Adrenal gland (tissue), 12 donors: ENCODE measurements around the gene AJM1. TPM values are rescaled to one million over a fixed set of nuclear protein-coding genes. Genes with fewer than 3 reads are reported as not detected.

Source experiments
- DNase-seq, 7 donors: peaks; one replicate each; pipeline ENCODE4 v3.0.0-alpha.2; 2019 to 2020
- H3K27ac ChIP-seq, 5 donors: fragments of 200-600 bp; sonication (generic) in 4 of 5; 1 replicate in 3 of 5; 2 replicates in 2 of 5; pipeline versions ENCODE4 v1.5.1 to v1.8.0; 2016 to 2020; ENCODE audit warnings: mild to moderate bottlenecking in 1 of 5
- H3K27me3 ChIP-seq: fragments of 200-600 bp; 2 replicates; pipeline ENCODE4 v1.8.0; 2021
- H3K36me3 ChIP-seq, 2 donors: fragments of 200-600 bp; replicated peaks in 1 of 2; 1 replicate in 1 of 2; 2 replicates in 1 of 2; pipeline versions ENCODE4 v1.5.1 to v1.8.0; 2018 to 2022
- H3K4me1 ChIP-seq, 2 donors: fragments of 200-600 bp; replicated peaks in 1 of 2; 1 replicate in 1 of 2; 2 replicates in 1 of 2; pipeline versions ENCODE4 v1.5.1 to v1.8.0; 2018 to 2021
- H3K4me3 ChIP-seq, 4 donors: fragments of 200-600 bp; sonication (generic) in 3 of 4; one replicate each; pipeline ENCODE4 v1.5.1; 2016 to 2018
- H3K9me3 ChIP-seq, 3 donors: fragments of 200-600 bp; sonication (generic) in 1 of 3; replicated peaks in 1 of 3; 1 replicate in 2 of 3; 2 replicates in 1 of 3; pipeline versions ENCODE4 v1.5.1 to v1.8.0; 2016 to 2021
- CTCF ChIP-seq, 6 experiments: fragments of 450-650 bp in 4 of 6; fragments of 200-600 bp in 2 of 6; sonication (generic) in 1 of 6; IDR thresholded peaks; 1 replicate in 5 of 6; 2 replicates in 1 of 6; pipeline versions ENCODE4 v1.5.1 to v1.8.0; 2016 to 2021; ENCODE audit warnings: antibody characterized with exemption in 6 of 6, mild to moderate bottlenecking in 2 of 6, moderate library complexity in 1 of 6
- POLR2A ChIP-seq, 2 donors: fragments of 450-650 bp; IDR thresholded peaks; one replicate each; pipeline ENCODE4 v1.6.1; 2017; ENCODE audit warnings: antibody characterized with exemption in 2 of 2, mild to moderate bottlenecking in 2 of 2, moderate library complexity in 1 of 2
- WGBS, 4 donors: extraction: QIAGEN DNeasy Blood & Tissue Kit in 2 of 4; methylation state at CpG; one replicate each; pipeline versions ENCODE4 v1.1.5 to v1.1.7; 2013 to 2017; 5-methylcytosine and 5-hydroxymethylcytosine counted together
- intact Hi-C, 2 donors: fragments of 100-400 bp; cut with DNase I; formaldehyde crosslinking; loops; one replicate each; pipeline versions ENCODE4 v1.14.1 to v1.15.0; 2022 to 2023
- polyA plus RNA-seq, 3 donors: library from polyadenylated mRNA; stranded (reverse); fragments of 200-250 nt in 2 of 3; fragments of 350-450 nt in 1 of 3; fragmentation: Illumina TruSeq in 1 of 3; extraction: RNeasy Lipid Tissue Mini Kit (QIAGEN cat#74804) in 1 of 3; gene quantifications; one replicate each; pipeline ENCODE4 v1.2.3, GENCODE V29; 2013 to 2014
- total RNA-seq, 9 donors: library from RNA; depleted of rRNA in 4 of 9; stranded (reverse); fragments of >200 nt in 4 of 9; fragments of 120-200 nt in 1 of 9; fragmentation: NEBNext Ultra II Directional in 1 of 9; extraction: Animal tissue kit (Norgen Biotek cat#: 25700) in 1 of 9; gene quantifications; one replicate each; pipeline versions ENCODE4 v1.1.0 to v1.2.4, GENCODE V29; 2013 to 2023
- donor health status: healthy with polysubstance abuse.
- donor health status: Bipolar disorder and iron deficiency.
- donor health status: DM: yes; HTN: yes; CAD: no.
- donor health status: DM: no; HTN: no; CAD: no.
- donor health status: DM: no; HTN: no; CAD: no.
- donor health status: DM: yes; HTN: yes; CAD: no.

AJM1 gene
- total and polyA plus RNA-seq, 12 donors: 0.33 to 13.7 (median 3.3) TPM

- intact Hi-C loops: loop anchor here in 1 of 2 donors (10.0 kb wide), 1 partner anchor 87 kb away; the partner anchor contains the start of genes C8G and FBXW5
Observed at GRCh38 chr9:136857581-136858412, 15.5 kb downstream of the AJM1 start.

GRCh38 chr9:136858452-136858843 lies 16.2 kb downstream of the AJM1 start:
- no peaks in the 10 kb centered on the region for H3K9me3 ChIP-seq
- H3K4me3 ChIP-seq: no peak overlapping the region
- peaks cover 0 to 31% of the 10 kb centered on the region in 2 donors for H3K36me3 ChIP-seq
- H3K4me1 ChIP-seq: peaks cover 7 to 12% of the 10 kb centered on the region in 2 donors
- H3K27ac ChIP-seq: peak overlapping the region in 2 of 5 donors; percentile 70 to 84
- WGBS, 4 donors: 92 to 95% (median 95%) methylated on average over 7 to 15 of the region's 15 CpGs; no CpG with 5 or more reads in 1 of the 4 donors
- no peak for TF ChIP-seq CTCF (IDR thresholded peaks at IDR 0.05)
- TF ChIP-seq POLR2A (IDR thresholded peaks at IDR 0.05): no peak
- DNase-seq: peak in 1 of 7 donors; percentile 29
- H3K27me3 ChIP-seq: no peaks in the 10 kb centered on the region
- intact Hi-C loops: loop anchor here in 1 of 2 donors (10.0 kb wide), 1 partner anchor 86 kb away; the partner anchor contains the start of genes C8G and FBXW5

More at GRCh38 chr9:136857581-136858412, 15.5 kb downstream of the AJM1 start:
- Histone ChIP-seq H3K4me3 (no peak overlapping the region), H3K27ac (no peak overlapping the region), H3K4me1 (peaks cover 7 to 12% of the 10 kb centered on the region in 2 donors), H3K9me3 (no peaks in the 10 kb centered on the region), H3K36me3 (peaks cover 0 to 24% of the 10 kb centered on the region in 2 donors), H3K27me3 (no peaks in the 10 kb centered on the region)
- 70 to 83% (median 79%) methylated on average over 2 to 28 of the region's 29 CpGs for WGBS, 4 donors
- DNase-seq: peak in 4 of 7 donors; percentile 20 to 56 (median 27)
- no peak for TF ChIP-seq POLR2A (IDR thresholded peaks at IDR 0.05)
- TF ChIP-seq CTCF (IDR thresholded peaks at IDR 0.05): no peak

- intact Hi-C loops: loop anchor here in 1 of 2 donors (10.0 kb wide), 1 partner anchor 86 kb away; the partner anchor contains the start of genes C8G and FBXW5
Observed at GRCh38 chr9:136858844-136859757, 16.8 kb downstream of the AJM1 start.

More at GRCh38 chr9:136858844-136859757, 16.8 kb downstream of the AJM1 start:
- TF ChIP-seq POLR2A (IDR thresholded peaks at IDR 0.05) (no peak), CTCF (IDR thresholded peaks at IDR 0.05) (no peak)
- peaks cover 7 to 13% of the 10 kb centered on the region in 2 donors for H3K4me1 ChIP-seq
- H3K36me3 ChIP-seq: peaks cover 0 to 35% of the 10 kb centered on the region in 2 donors
- no peak overlapping the region for H3K4me3 ChIP-seq
- H3K27me3 ChIP-seq: no peaks in the 10 kb centered on the region
- H3K9me3 ChIP-seq: no peaks in the 10 kb centered on the region
- 40 to 63% (median 47%) methylated on average over 1 to 20 of the region's 20 CpGs for WGBS, 4 donors
- peak overlapping the region in 4 of 5 donors; percentile 40 to 84 (median 66) for H3K27ac ChIP-seq
- peak; percentile 87 to 95 (median 90) for DNase-seq
